NCI-H510A treated with DMSO at 0.1 percent for 48 hours (cell line): ENCODE measurements around the gene HDAC9.
A peak's percentile ranks its signal among the peaks of the same experiment; 100 is the strongest.

ENCODE experiments used
- DNase-seq: peaks from one replicate; lab custom pipeline; 2025; lab: John Stamatoyannopoulos, UW

Gene HDAC9

DNA sequence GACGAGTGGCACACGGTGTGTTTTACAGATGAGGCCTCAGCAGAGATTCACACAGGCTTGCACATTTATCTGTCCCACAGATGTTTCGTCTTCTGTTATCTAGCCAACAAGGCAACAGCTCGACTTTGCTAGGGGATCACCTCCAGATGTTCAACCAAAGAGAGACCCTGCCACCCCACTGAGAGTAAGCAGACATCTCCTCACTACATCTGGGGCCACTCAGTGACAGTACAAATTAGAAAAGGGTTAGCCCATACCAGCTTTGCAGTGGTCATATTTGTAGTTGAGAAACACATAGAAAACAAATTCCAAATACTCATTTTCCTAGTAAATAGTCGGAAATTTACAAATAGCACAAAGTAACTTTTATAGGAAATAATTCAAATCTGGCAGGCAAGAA, 164.2 kb downstream of the HDAC9 start:
- DNase-seq = no peak

DNA sequence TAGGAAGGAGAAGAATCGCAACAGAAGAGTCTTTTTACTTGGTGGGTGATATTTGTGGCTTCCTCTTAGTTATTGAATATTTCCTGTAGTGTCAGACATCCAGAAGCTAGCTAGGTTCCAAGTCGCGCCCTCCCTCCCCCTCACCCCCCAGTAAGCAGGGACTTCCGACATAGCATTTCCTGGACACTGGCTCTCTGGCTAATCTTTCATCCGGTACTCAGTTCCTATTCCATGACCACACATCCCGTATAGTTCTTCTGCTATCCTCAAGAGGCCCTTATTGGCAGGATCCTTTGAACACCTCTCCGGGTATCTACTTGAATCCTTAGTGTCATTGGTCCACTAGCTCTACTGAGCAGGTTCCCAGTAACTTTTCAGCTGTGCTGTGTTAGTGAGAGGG, 167.8 kb downstream of the HDAC9 start:
- DNase-seq = no peak

DNA sequence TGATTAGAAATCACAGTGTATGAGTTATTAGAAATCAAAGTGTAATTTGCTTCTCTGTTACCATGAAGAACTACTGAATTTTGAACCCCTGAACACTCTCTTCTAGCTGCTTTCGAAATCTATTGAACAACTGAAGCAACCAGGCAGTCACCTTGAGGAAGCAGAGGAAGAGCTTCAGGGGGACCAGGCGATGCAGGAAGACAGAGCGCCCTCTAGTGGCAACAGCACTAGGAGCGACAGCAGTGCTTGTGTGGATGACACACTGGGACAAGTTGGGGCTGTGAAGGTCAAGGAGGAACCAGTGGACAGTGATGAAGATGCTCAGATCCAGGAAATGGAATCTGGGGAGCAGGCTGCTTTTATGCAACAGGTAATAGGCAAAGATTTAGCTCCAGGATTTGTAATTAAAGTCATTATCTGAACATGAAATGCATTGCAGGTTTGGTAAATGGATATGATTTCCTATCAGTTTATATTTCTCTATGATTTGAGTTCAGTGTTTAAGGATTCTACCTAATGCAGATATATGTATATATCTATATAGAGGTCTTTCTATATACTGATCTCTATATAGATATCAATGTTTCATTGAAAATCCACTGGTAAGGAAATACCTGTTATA, 170.7 kb downstream of the HDAC9 start:
- DNase-seq = peak; percentile 65

DNA sequence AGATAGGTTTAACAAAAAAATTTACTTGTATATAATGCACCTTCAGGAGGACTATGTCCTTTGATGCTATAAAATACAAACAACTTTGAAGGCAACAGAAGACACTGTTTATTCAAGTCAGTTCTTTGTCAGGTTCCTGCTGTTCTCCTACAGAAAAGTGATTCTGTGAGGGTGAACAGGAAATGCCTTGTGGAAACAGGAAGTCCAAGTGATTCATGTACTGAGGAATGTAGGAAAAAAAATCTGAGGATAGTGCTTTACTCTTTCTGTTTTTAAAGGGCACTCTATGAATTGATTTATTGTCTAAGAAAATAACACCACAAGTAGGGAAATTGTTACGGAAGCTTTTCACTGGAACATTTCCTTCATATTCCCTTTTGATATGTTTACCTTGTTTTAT, 171.9 kb downstream of the HDAC9 start:
- no peak for DNase-seq

- DNase-seq = no peak
Measured at GRCh38 chr7:18671176-18671575, 175.6 kb downstream of the HDAC9 start.

- no peak for DNase-seq
Measured at GRCh38 chr7:18675579-18675978, 180.0 kb downstream of the HDAC9 start.

DNA sequence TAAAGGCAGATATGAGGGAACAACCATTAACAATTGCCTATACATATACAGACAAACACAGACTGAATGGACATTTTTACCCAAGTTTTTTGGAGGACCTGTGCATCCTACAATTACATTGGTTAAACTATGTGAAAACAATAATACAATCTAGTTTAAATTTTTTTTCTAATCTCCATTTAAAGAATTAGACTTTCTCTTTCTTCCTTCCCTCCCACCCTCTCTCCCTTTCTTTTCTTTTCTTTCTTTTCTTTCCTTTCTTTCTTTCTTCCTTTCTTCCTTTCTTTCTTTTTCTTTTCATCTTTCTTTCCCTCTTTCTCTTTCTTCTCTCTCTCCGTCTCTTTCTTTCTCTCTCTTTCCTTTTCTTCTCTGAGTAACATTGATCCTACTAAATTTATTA, 183.7 kb downstream of the HDAC9 start:
- DNase-seq = no peak

GRCh38 chr7:18680576-18680975, 185.0 kb downstream of the HDAC9 start:
- DNase-seq = no peak

DNA sequence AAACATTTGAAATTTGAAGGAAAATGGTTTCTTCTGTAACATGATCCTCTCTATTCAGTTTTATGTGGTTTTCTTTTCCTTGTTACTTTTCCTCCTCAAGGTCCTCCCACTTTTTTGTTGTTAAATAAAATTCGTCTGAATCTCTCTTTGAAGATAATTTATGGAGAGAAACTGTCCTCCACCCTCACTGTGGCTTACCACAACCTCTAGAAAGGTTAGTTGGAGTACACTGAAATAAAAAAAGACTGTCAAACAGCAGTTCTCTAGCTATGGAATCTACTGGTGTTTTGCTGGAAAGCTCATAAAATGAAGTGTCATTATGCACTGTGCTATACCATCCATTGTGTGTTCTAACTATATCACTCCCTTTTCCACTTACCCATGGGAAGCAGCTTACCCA, 189.4 kb downstream of the HDAC9 start:
- no peak for DNase-seq

DNA sequence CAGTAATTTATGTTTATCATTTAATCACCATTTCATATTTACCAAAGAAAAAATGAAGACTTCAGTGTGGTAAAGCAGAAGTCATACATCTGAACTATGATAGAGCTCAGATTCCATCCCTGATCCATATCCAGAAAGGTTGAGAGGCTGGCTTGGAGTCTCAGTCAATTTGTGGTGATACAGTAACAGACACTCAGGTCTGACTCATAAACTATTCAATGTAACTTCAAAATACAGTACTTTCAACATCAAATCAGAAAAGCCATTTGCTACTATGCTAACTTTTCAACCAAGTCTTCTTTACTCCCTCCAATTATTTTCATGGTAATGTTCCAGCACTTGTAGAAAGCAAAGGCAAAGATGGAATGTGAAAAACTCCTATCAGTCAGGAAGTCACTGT, 190.4 kb downstream of the HDAC9 start:
- DNase-seq = no peak

DNA sequence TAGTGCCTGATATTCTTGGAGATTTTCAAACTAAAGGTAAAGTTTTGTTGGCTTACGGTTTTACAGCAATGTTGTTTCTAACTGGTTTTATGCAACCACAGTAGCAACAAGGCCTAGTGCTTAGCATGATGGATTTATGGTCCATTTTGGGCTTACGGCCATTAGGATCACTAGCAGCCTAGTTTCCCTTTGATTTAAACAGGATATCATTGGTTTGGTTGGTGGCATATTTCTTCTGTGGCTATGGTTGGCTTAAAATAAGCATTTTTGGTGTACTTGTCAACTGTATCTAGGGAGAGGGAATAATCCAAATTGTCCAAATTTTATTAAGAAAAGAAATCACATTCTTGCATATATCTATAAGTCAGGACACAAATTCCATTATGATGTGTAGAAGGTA, 194.0 kb downstream of the HDAC9 start:
- DNase-seq = no peak

- DNase-seq = no peak
Measured at GRCh38 chr7:18693406-18693805, 197.9 kb downstream of the HDAC9 start.

DNA sequence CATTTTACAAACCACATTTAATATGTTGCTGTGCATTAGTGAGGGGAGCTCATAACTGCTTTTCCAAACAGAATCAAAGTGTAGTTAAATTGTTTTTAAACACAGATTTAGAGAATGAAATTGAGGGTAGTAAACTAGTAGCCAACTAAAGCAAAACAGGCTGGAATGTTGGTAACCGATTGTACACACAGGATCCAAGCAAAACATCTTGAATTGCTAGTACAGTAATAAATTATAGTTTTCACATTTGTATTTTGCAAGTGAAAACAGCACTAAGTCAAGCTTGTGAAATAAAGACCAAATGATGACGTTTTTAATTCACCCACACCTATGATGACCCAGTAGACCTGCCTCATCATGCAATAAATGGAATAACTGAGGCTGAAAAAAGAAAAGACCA, 198.3 kb downstream of the HDAC9 start:
- DNase-seq = no peak

DNA sequence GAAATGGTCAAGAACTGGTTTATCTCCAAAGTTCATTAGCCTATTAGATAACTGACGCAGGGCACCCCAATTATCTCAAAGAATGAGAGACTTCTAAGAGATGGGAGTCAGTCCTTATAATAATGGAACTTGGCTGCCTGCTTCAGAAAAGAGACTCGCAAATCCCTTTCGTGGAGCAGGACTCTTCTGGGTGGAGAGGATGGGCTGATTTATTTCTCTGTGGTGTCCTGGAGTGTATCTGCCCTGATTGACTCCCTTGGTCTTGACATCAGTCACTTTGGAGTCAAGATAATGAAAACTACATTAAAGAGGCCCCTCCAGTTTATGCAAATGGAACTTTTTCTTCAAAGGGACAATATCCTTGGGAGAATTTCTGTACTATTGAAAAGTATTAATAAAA, 198.9 kb downstream of the HDAC9 start:
- DNase-seq = no peak

- no peak for DNase-seq
Measured at GRCh38 chr7:18694911-18695310, 199.4 kb downstream of the HDAC9 start.

DNA sequence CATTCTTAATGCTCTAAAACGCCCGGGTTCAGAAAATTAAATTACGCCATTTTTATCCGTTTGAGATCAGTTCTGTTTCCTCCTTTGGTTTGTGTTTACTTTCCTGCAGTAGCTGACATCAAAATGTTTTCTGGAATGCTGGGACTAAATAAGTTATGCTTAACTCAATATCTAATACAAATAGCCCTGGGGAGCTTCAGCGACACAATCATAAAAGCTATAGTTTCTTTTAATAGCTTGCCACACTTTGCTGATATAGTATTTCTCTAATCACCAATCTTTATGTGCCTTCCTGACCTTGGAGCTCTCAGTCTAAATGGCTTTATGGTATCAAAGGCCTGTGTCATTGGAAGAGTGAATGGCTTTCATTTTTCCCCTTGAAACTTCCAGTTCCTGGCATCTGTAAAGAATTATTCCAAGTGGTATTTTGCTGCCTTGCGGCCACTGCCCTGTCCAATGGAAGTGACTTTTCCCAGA, 202.7 kb downstream of the HDAC9 start:
- DNase-seq = no peak

DNA sequence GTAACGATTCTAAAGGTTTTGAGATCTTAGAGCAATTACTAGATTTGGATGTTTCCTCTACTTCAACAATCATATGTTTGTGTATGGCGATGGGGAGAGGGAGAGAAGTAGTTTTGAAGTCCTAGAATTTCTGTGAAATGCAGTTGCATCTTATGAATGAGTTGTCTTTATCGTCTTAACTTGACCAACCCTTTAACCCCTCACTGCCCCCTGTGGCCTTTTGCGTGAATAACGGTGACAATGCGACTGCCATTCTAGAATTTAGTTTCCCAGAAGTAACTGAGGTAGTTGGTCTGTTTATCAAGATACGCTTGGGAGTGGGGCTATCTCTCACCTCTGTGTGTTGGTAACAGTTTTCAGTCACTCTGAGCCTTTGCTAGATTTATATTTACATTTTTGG, 204.6 kb downstream of the HDAC9 start:
- DNase-seq = no peak

GRCh38 chr7:18702071-18702829, 206.7 kb downstream of the HDAC9 start:
- DNase-seq = no peak

GRCh38 chr7:18703685-18704084, 208.1 kb downstream of the HDAC9 start:
- no peak for DNase-seq

GRCh38 chr7:18706670-18707069, 211.1 kb downstream of the HDAC9 start:
- no peak for DNase-seq

- no peak for DNase-seq
Measured at GRCh38 chr7:18708204-18708603, 212.7 kb downstream of the HDAC9 start.

GRCh38 chr7:18715988-18716387, 220.4 kb downstream of the HDAC9 start:
- DNase-seq = no peak

DNA sequence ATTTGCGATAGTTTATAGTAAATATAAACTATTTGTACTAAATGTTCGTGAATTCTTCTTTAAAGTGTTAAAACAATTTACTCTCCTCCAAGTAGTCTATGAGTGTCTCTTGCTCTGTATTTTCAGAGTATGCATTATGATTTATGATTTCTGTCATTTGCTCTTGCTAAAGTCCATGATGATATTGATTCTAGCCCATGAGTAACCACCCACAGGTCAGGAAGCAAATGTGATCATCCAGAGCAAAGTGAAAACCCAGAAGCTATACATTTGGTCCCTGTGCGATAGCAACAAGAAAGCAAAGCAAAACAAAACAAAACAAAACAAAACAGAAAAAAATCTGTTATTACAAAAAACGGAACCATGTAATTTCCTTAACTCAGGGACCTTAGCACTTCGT, 225.9 kb downstream of the HDAC9 start:
- no peak for DNase-seq

DNA sequence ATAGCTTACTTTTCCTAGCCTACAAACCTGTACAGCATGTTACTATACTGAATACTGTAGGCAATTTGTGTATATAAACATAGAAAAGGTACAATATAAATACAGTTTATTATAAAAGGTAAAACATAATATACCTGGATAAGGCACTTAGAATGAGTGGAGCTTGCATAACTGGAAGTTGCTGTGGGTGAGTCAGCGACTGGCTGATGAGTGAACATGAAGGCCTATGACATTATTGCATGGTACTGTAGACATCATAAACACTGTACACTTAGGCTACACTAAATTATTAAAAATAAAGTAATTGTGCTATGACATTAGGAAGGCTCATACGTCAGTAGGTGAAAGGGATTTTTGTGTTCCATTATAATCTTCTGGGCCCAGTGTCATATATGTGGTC, 228.8 kb downstream of the HDAC9 start:
- DNase-seq = no peak
